Measurements from ENCODE around the gene ITPKB. TPM values are rescaled to one million over a fixed set of nuclear protein-coding genes. Genes with fewer than 3 reads are reported as not detected.

ITPKB gene
- total RNA-seq, 5 donors from 2014 or later (not counting 1 experiment from before 2014, with no cell fraction given) = 153 to 351 (median 179) TPM

GRCh38 chr1:226687426-226687825 lies 51.7 kb downstream of the ITPKB start:
- Mint-ChIP-seq H3K36me3 (peaks cover 45% of the 10 kb centered on the region), H3K4me1 (peaks cover 99 to 100% (median 100%) of the 10 kb centered on the region in 3 donors), H3K9me3 (no peaks in the 10 kb centered on the region), H3K27me3 (no peaks in the 10 kb centered on the region), H3K4me3 (peak overlapping the region in 2 of 3 donors; percentile 8 to 67), H3K27ac (peak overlapping the region; percentile 79 to 93)
- Histone ChIP-seq H3K4me1 (ENCODE audit: control insufficient read depth in 1 of 2, extremely low read depth in 1 of 2, insufficient read depth in 2 of 2, low read length in 2 of 2) (peaks cover 93 to 94% of the 10 kb centered on the region in 2 experiments), H3K4me3 (ENCODE audit: control insufficient read depth in 1 of 2, extremely low read depth in 1 of 2, low read length in 1 of 2) (no peak overlapping the region), H3K27ac (ENCODE audit: low read length) (peak overlapping the region; percentile 92), H3K36me3 (ENCODE audit: control insufficient read depth in 2 of 2, extremely low read depth in 1 of 2, insufficient read depth in 1 of 2, low read length in 1 of 2) (peaks cover 1 to 45% of the 10 kb centered on the region in 2 donors), H3K27me3 (replicated peaks in 1 of 2; ENCODE audit: control insufficient read depth in 2 of 2, extremely low read depth in 1 of 2, insufficient read depth in 2 of 2, low read length in 1 of 2) (no peaks in the 10 kb centered on the region), H3K9me3 (no peaks in the 10 kb centered on the region)
- POLR2A ChIA-PET = interaction anchor here (0.5 to 1.3 kb wide), 5 partner anchors 8 to 46 kb away, joined by 3 to 5 read pairs (median 3); no protein-coding TSS in a partner anchor
- WGBS (ENCODE audit: insufficient coverage) = 17% methylated on average over 1 of the region's 2 CpGs
- ATAC-seq (replicated peaks in 1 of 4) (peak; percentile 17 to 42 (median 36)), DNase-seq (peak in 31 of 35 experiments; percentile 41 to 74 (median 60))
- CTCF ChIA-PET = interaction anchor here (0.6 to 3.1 kb wide), 30 partner anchors 10 to 913 kb away, joined by 3 to 26 read pairs (median 4); no protein-coding TSS in a partner anchor

GRCh38 chr1:226686440-226687425 lies 52.3 kb downstream of the ITPKB start:
- H3K4me3 ChIP-seq (ENCODE audit: control insufficient read depth in 1 of 2, extremely low read depth in 1 of 2, low read length in 1 of 2) = no peak overlapping the region
- ChIA-PET POLR2A (interaction anchor here (0.5 to 1.3 kb wide), 6 partner anchors 8 to 51 kb away, joined by 3 to 6 read pairs (median 4); no protein-coding TSS in a partner anchor), CTCF (interaction anchor here (0.6 to 3.1 kb wide), 25 partner anchors 9 to 161 kb away, joined by 3 to 26 read pairs (median 4); no protein-coding TSS in a partner anchor)
- ATAC-seq (replicated peaks in 1 of 4) (no peak), DNase-seq (peak in 1 of 35 experiments; percentile 59)
- peak overlapping the region in 2 of 3 donors; percentile 17 to 67 for H3K4me3 Mint-ChIP-seq
- H3K36me3 ChIP-seq (ENCODE audit: control insufficient read depth in 2 of 2, extremely low read depth in 1 of 2, insufficient read depth in 1 of 2, low read length in 1 of 2) = peaks cover 4 to 40% of the 10 kb centered on the region in 2 donors
- no peaks in the 10 kb centered on the region for H3K9me3 ChIP-seq
- WGBS (ENCODE audit: insufficient coverage) = 67% methylated on average over 7 of the region's 12 CpGs
- H3K27me3 ChIP-seq (replicated peaks in 1 of 2; ENCODE audit: control insufficient read depth in 2 of 2, extremely low read depth in 1 of 2, insufficient read depth in 2 of 2, low read length in 1 of 2) = no peaks in the 10 kb centered on the region
- H3K9me3 Mint-ChIP-seq = no peaks in the 10 kb centered on the region
- peaks cover 93 to 94% of the 10 kb centered on the region in 2 experiments for H3K4me1 ChIP-seq (ENCODE audit: control insufficient read depth in 1 of 2, extremely low read depth in 1 of 2, insufficient read depth in 2 of 2, low read length in 2 of 2)
- peak overlapping the region; percentile 92 for H3K27ac ChIP-seq (ENCODE audit: low read length)
- H3K27me3 Mint-ChIP-seq = no peaks in the 10 kb centered on the region
- peaks cover 39% of the 10 kb centered on the region for H3K36me3 Mint-ChIP-seq
- H3K27ac Mint-ChIP-seq = peak overlapping the region; percentile 79 to 93
- H3K4me1 Mint-ChIP-seq = peaks cover 99 to 100% (median 100%) of the 10 kb centered on the region in 3 donors

GRCh38 chr1:226685196-226685820 lies 53.8 kb downstream of the ITPKB start:
- Mint-ChIP-seq H3K4me1 (peaks cover 98 to 100% (median 99%) of the 10 kb centered on the region in 3 donors), H3K27ac (peak overlapping the region; percentile 84 to 93), H3K9me3 (no peaks in the 10 kb centered on the region), H3K36me3 (peaks cover 36% of the 10 kb centered on the region), H3K27me3 (no peaks in the 10 kb centered on the region), H3K4me3 (peak overlapping the region in 1 of 3 donors; percentile 67)
- Histone ChIP-seq H3K27ac (ENCODE audit: low read length) (peak overlapping the region; percentile 92), H3K4me3 (ENCODE audit: control insufficient read depth in 1 of 2, extremely low read depth in 1 of 2, low read length in 1 of 2) (no peak overlapping the region), H3K27me3 (replicated peaks in 1 of 2; ENCODE audit: control insufficient read depth in 2 of 2, extremely low read depth in 1 of 2, insufficient read depth in 2 of 2, low read length in 1 of 2) (no peaks in the 10 kb centered on the region), H3K36me3 (ENCODE audit: control insufficient read depth in 2 of 2, extremely low read depth in 1 of 2, insufficient read depth in 1 of 2, low read length in 1 of 2) (peaks cover 4 to 32% of the 10 kb centered on the region in 2 donors), H3K9me3 (no peaks in the 10 kb centered on the region), H3K4me1 (ENCODE audit: control insufficient read depth in 1 of 2, extremely low read depth in 1 of 2, insufficient read depth in 2 of 2, low read length in 2 of 2) (peaks cover 93 to 97% of the 10 kb centered on the region in 2 experiments)
- 90% methylated on average over 9 of the region's 11 CpGs for WGBS (ENCODE audit: insufficient coverage)
- no peak for DNase-seq
- POLR2A ChIA-PET = interaction anchor here (0.5 to 1.3 kb wide), 4 partner anchors 12 to 54 kb away, joined by 3 to 6 read pairs (median 3); no protein-coding TSS in a partner anchor
- CTCF ChIA-PET = interaction anchor here (0.7 to 1.2 kb wide), 2 partner anchors 24 to 48 kb away, joined by 3 to 5 read pairs; no protein-coding TSS in a partner anchor
- no peak for ATAC-seq (replicated peaks in 1 of 4)

DNA sequence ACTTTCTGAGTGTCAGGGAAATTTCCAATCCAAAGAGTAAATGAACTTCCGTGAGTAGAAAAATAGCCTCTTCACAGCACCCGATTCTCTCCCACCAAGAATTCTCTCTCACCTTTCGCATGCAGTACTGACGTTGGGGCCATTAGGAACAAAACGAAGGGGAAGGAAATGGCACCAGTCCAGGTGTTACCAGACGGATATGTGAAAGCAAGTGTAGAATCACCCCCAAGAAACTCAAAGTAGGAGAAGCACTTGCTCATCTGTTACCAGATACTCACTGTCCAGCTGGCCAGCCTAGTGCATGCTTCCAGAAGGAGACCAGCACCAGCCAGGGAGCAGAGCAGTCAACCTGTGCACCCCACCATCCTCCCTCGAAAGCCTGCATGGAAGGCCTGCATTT lies 55.1 kb downstream of the ITPKB start:
- H3K4me1 ChIP-seq (ENCODE audit: control insufficient read depth in 1 of 2, extremely low read depth in 1 of 2, insufficient read depth in 2 of 2, low read length in 2 of 2) = peaks cover 96 to 97% of the 10 kb centered on the region in 2 experiments
- H3K4me3 Mint-ChIP-seq = peak overlapping the region; percentile 10 to 67 (median 29)
- DNase-seq = no peak
- H3K36me3 Mint-ChIP-seq = peaks cover 29% of the 10 kb centered on the region
- H3K9me3 ChIP-seq = no peaks in the 10 kb centered on the region
- whole genome bisulfite sequencing (ENCODE audit: insufficient coverage) = 50% methylated on average over 6 of the region's 7 CpGs
- H3K9me3 Mint-ChIP-seq = no peaks in the 10 kb centered on the region
- ATAC-seq (replicated peaks in 1 of 4) = no peak
- peaks cover 98 to 100% (median 99%) of the 10 kb centered on the region in 3 donors for H3K4me1 Mint-ChIP-seq
- H3K27me3 ChIP-seq (replicated peaks in 1 of 2; ENCODE audit: control insufficient read depth in 2 of 2, extremely low read depth in 1 of 2, insufficient read depth in 2 of 2, low read length in 1 of 2) = no peaks in the 10 kb centered on the region
- ChIA-PET POLR2A (interaction anchor here in 1 of 2 donors (0.6 kb wide), 1 partner anchor 122 kb away, joined by 15 read pairs; no protein-coding TSS in a partner anchor), CTCF (interaction anchor here (0.9 to 1.6 kb wide), 2 partner anchors 9 to 32 kb away, joined by 3 read pairs; no protein-coding TSS in a partner anchor)
- H3K27ac ChIP-seq (ENCODE audit: low read length) = peak overlapping the region; percentile 92
- peak overlapping the region in 1 of 2 donors; percentile 34 for H3K4me3 ChIP-seq (ENCODE audit: control insufficient read depth in 1 of 2, extremely low read depth in 1 of 2, low read length in 1 of 2)
- H3K27ac Mint-ChIP-seq = peak overlapping the region; percentile 84 to 93
- H3K36me3 ChIP-seq (ENCODE audit: control insufficient read depth in 2 of 2, extremely low read depth in 1 of 2, insufficient read depth in 1 of 2, low read length in 1 of 2) = peaks cover 4 to 24% of the 10 kb centered on the region in 2 donors
- no peaks in the 10 kb centered on the region for H3K27me3 Mint-ChIP-seq

- 57% methylated on average over 5 of the region's 9 CpGs for WGBS (ENCODE audit: insufficient coverage)
- Histone ChIP-seq H3K27ac (ENCODE audit: low read length) (peak overlapping the region; percentile 92), H3K4me1 (ENCODE audit: control insufficient read depth in 1 of 2, extremely low read depth in 1 of 2, insufficient read depth in 2 of 2, low read length in 2 of 2) (peaks cover 97 to 99% of the 10 kb centered on the region in 2 experiments), H3K36me3 (ENCODE audit: control insufficient read depth in 2 of 2, extremely low read depth in 1 of 2, insufficient read depth in 1 of 2, low read length in 1 of 2) (peaks cover 4 to 19% of the 10 kb centered on the region in 2 donors), H3K4me3 (ENCODE audit: control insufficient read depth in 1 of 2, extremely low read depth in 1 of 2, low read length in 1 of 2) (no peak overlapping the region), H3K9me3 (no peaks in the 10 kb centered on the region), H3K27me3 (replicated peaks in 1 of 2; ENCODE audit: control insufficient read depth in 2 of 2, extremely low read depth in 1 of 2, insufficient read depth in 2 of 2, low read length in 1 of 2) (no peaks in the 10 kb centered on the region)
- POLR2A ChIA-PET = interaction anchor here (0.8 to 1.5 kb wide), 3 partner anchors 10 to 55 kb away, joined by 3 to 4 read pairs (median 3); no protein-coding TSS in a partner anchor
- DNase-seq (peak in 3 of 35 experiments; percentile 15 to 59 (median 52)), ATAC-seq (replicated peaks in 1 of 4) (peak in 2 of 4 experiments; percentile 21 to 24)
- Mint-ChIP-seq H3K4me3 (peak overlapping the region; percentile 10 to 67 (median 11)), H3K27ac (peak overlapping the region; percentile 84 to 93), H3K27me3 (no peaks in the 10 kb centered on the region), H3K36me3 (peaks cover 26% of the 10 kb centered on the region), H3K9me3 (no peaks in the 10 kb centered on the region), H3K4me1 (peaks cover 98 to 100% (median 99%) of the 10 kb centered on the region in 3 donors)
- CTCF ChIA-PET = interaction anchor here (0.9 to 1.6 kb wide), 7 partner anchors 10 to 275 kb away, joined by 3 read pairs; partner anchors contain the start of gene PARP1 (in 1 of the 2)
Observed at GRCh38 chr1:226682871-226683814, 55.9 kb downstream of the ITPKB start.

Data from T-cell (primary cell).